Memory B cell (primary cell): ENCODE data around the gene CNR2.
A peak's percentile ranks its signal among the peaks of the same experiment; 100 is the strongest.

Experiments used
- ATAC-seq: fragments of 150-1000 bp; cut with Tn5 transposase; 2 replicates; pipeline ENCODE4 v1.10.0; 2021; ENCODE audit warnings: low read depth, mild to moderate bottlenecking, moderate library complexity
- DNase-seq, 2 donors: peaks; one replicate each; pipeline ENCODE4 v3.0.0; 2022; ENCODE audit warnings: low spot score in 2 of 2
- H3K27ac Mint-ChIP-seq: one replicate; pipeline ENCODE4 v1.8.0; 2022; ENCODE audit warnings: mild to moderate bottlenecking, moderate library complexity, mixed read lengths
- H3K27me3 Mint-ChIP-seq: one replicate; pipeline ENCODE4 v1.8.0; 2022; ENCODE audit warnings: mixed read lengths
- H3K36me3 Mint-ChIP-seq: one replicate; pipeline ENCODE4 v1.8.0; 2022; ENCODE audit warnings: mild to moderate bottlenecking, mixed read lengths
- H3K4me1 Mint-ChIP-seq: one replicate; pipeline ENCODE4 v1.8.0; 2022; ENCODE audit warnings: mixed read lengths
- H3K4me3 Mint-ChIP-seq: one replicate; pipeline ENCODE4 v1.8.0; 2022; ENCODE audit warnings: mild to moderate bottlenecking, moderate library complexity, mixed read lengths
- H3K9me3 Mint-ChIP-seq: one replicate; pipeline ENCODE4 v1.8.0; 2022; ENCODE audit warnings: mixed read lengths

Gene CNR2

DNA sequence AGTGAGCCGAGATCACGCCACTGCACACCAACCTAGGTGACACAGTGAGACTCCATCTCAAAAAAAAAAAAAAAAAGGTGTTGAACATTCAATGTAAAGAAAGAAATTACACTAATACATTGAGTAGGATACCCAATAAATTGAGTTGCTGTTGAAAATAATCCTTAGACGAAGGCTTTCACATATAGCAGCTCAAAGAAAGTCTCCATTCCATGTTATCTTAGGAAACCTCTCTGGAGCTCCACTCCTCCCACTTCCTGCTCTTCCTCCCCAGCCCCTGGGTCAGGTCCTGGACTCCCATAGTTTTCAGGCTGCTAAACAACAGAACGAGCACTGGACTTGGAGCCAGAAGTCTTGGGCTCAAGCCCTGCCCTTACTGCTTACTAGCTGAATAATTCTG lies 15.6 kb upstream of the CNR2 start:
- H3K4me1 Mint-ChIP-seq = peaks cover 17% of the 10 kb centered on the region
- no peaks in the 10 kb centered on the region for H3K27me3 Mint-ChIP-seq
- no peak overlapping the region for H3K27ac Mint-ChIP-seq
- ATAC-seq (no peak), DNase-seq (no peak)
- H3K9me3 Mint-ChIP-seq = no peaks in the 10 kb centered on the region
- no peak overlapping the region for H3K4me3 Mint-ChIP-seq
- H3K36me3 Mint-ChIP-seq = no peaks in the 10 kb centered on the region

DNA sequence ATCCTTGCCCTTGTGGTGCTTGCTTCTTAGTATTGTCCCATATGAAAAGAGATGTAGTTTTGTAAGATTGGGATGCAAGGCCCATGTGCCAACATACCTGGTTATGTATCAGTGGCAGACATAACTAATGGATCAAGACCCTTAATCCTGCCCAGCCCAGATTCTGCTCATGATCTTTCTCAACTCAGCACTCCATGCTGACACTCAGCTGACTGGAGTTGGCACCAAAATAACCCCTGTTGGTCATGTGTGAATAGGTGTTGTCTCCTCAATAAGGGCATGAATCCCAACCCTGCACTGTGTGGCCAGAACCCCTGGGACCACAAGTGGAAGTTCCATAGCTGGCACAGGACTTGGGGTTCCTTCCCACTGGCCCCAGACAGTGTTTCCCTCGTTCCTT lies 13.9 kb upstream of the CNR2 start:
- no peak overlapping the region for H3K4me3 Mint-ChIP-seq
- DNase-seq (no peak), ATAC-seq (no peak)
- no peak overlapping the region for H3K27ac Mint-ChIP-seq
- no peaks in the 10 kb centered on the region for H3K27me3 Mint-ChIP-seq
- no peaks in the 10 kb centered on the region for H3K9me3 Mint-ChIP-seq
- H3K36me3 Mint-ChIP-seq = no peaks in the 10 kb centered on the region
- peaks cover 11% of the 10 kb centered on the region for H3K4me1 Mint-ChIP-seq

DNA sequence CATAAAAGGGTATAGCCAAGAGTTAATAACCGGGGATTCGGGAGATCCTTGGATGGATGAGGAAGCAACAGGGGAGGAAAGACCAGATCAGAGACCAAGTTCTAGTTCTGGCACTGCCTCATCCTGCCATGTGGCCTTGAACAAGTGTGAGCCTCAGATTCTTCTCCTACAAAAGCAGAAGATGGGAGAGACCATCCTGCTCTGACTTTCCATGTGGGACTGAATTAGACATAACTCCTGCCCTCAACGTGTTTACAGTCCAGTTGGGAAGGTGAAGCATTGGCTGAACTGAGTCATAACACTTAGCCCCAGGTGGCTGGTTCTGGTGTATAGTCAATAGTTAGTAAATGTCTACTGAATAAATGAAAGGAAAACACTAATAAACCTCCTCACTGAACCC lies 12.1 kb upstream of the CNR2 start:
- Mint-ChIP-seq H3K4me3 (no peak overlapping the region), H3K36me3 (no peaks in the 10 kb centered on the region), H3K9me3 (no peaks in the 10 kb centered on the region), H3K27me3 (no peaks in the 10 kb centered on the region), H3K4me1 (no peaks in the 10 kb centered on the region), H3K27ac (no peak overlapping the region)
- DNase-seq (no peak), ATAC-seq (no peak)

DNA sequence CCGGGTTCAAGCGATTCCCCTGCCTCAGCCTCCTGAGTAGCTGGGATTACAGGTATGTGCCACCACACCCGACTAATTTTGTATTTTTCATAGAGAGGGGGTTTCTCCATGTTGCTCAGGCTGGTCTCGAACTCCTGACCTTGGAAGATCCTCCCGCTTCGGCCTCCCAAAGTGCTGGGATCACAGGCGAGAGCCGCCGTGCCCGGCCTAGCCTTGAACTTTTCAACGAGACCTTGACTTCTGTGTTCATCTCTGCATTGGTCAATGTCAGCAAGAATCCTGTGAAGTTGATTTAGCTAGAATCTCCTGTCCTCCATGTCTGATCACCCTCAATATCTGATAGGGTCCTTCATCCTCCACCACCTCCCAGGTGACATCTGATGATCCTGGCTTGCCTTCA lies 11.4 kb upstream of the CNR2 start:
- Mint-ChIP-seq H3K4me1 (peaks cover 2% of the 10 kb centered on the region), H3K9me3 (no peaks in the 10 kb centered on the region), H3K27me3 (no peaks in the 10 kb centered on the region), H3K36me3 (no peaks in the 10 kb centered on the region), H3K4me3 (no peak overlapping the region), H3K27ac (no peak overlapping the region)
- ATAC-seq (no peak), DNase-seq (no peak)

DNA sequence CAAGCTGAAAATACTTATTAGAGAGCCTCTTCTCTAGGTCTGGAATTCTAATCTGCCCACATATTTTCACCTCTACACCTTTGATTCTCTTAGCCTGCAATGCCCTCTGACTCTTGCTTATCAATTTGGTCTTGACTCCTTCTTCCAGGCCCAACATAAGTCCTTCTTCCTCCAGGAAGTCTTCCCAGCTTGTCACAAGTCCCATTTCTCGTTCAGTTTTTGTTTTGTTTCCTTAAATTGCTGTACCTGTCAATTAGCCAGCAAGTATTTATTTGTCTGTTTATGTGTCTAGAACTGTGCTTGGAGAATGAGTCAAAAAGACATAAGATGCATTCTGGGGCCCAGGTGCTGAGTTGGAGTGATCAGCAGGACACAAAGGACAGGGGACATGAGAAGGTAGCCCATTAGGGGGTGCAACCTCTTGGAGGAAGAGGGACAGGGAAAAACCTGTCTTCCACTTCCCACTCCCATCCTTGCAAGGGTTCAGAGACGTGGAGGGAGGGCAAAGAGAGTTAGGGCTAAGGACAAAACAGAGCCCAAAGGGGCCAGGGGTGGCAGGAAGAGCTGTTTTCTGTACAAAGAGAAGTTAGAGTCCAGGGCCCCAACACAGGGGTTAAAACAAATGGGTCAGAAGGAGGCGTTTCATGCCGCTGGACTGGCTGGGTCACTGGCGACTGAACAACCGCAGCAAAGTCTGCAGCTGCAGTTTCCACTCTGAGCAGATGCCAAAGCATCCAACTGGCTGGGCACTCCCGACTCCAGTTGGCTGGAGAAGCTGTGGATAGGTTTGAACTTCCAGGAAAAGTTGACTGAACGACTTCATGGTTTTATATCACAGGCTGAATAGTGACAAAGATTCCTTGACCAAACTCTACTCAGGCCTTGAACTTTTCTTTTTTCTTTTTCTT lies 10.7 kb upstream of the CNR2 start:
- Mint-ChIP-seq H3K27me3 (no peaks in the 10 kb centered on the region), H3K36me3 (no peaks in the 10 kb centered on the region), H3K4me1 (peaks cover 2% of the 10 kb centered on the region), H3K4me3 (no peak overlapping the region), H3K9me3 (no peaks in the 10 kb centered on the region), H3K27ac (peak overlapping the region; percentile 22)
- ATAC-seq (no peak), DNase-seq (no peak)

DNA sequence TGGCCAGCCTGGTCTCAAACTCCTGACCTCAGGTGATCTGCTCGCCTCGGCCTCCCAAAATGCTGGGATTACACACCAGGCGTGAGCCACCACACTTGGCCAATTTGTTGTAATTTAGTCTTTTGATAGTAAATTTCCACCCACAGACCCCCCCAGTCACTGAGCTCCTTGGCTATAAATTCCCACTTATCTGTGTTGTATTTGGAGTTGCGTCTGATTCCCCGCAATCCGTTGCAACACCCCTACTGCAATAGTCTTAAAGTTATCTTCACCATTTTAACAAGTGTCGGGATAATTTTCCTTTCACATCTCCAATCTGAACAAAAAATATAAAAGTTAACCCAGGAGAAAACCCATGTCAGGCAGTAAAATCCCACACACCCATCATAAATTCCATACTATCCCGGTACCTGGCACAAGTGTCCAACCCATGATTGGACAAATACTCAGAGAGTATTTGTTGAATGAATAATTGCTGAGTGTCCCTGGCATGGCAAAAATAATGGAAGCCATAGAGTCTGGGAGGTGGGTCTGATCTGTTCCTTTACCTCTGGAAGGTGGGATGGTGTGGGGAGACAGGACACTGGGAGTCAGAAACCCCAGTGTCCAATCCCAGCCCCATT lies 9.3 kb upstream of the CNR2 start:
- H3K36me3 Mint-ChIP-seq = no peaks in the 10 kb centered on the region
- H3K4me3 Mint-ChIP-seq = no peak overlapping the region
- no peak overlapping the region for H3K27ac Mint-ChIP-seq
- H3K4me1 Mint-ChIP-seq = peaks cover 2% of the 10 kb centered on the region
- no peaks in the 10 kb centered on the region for H3K9me3 Mint-ChIP-seq
- no peak for DNase-seq
- H3K27me3 Mint-ChIP-seq = no peaks in the 10 kb centered on the region
- ATAC-seq = no peak

DNA sequence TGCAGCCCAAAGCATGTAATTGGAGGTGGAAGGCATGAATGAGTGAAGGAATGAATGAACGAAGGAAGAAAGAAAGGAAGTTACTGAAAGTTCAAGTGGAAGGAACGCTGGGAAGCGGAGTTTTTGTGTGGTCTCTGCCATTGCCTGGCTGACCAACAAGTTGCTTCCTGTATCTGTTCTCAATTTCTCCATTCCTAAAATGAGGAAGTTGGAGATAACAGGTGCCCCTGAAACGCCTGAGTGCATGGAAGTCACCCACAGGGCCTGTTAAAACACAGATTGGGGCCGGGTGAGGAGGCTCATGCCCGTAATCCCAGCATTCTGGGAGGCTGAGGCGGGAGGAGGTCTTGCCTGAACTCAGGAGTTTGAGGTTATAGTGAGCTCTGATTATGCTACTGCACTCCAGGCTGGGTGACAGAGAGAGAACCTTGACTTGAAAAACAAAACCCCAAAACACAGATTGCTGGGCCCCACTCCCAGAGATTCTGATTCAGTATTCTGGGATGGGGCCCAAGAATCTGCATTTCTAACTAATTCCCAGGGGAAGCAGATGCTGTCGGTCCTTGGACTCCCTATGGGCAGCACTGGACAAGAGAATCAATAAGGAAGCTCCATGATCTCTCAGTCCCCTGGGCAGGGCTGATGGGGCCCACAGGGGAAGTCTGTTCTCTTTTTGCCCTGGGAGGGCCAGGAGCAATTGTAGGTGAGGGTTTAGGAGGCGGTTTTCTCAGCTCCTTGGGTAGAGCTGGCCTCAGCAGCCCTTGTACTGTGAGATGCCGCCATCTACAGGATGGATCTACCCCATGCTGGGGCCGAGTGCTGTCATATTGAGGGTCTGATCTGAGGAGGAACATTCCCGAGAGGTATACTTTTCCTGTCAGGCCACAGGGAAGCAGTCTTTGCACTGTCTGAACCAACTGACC lies 3.3 kb upstream of the CNR2 start:
- Mint-ChIP-seq H3K27ac (peak overlapping the region; percentile 69), H3K4me1 (peaks cover 30% of the 10 kb centered on the region), H3K9me3 (no peaks in the 10 kb centered on the region), H3K36me3 (peaks cover 6% of the 10 kb centered on the region), H3K27me3 (no peaks in the 10 kb centered on the region), H3K4me3 (peak overlapping the region; percentile 43)
- peak; percentile 58 to 68 for DNase-seq
- peak; percentile 66 for ATAC-seq

DNA sequence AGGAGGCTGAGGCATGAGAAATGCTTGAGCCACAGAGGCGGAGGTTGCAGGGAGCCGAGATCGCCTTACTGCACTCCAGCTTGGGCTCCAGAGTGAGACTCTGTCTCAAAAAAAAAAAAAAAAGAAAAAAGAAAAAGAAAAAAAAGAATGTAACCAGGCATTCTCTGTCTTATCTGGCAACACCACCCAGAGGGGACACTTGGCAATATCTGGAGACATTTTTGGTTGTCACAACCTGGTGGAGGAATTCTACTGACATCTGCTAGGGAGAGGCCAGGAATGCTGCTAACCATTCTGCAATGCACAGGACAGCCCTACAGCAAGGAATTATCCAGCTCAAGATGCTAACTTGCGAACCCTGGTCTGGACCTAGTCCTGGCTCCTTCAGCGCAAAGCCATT lies 2.3 kb upstream of the CNR2 start:
- ATAC-seq (no peak), DNase-seq (no peak)
- Mint-ChIP-seq H3K27me3 (no peaks in the 10 kb centered on the region), H3K9me3 (no peaks in the 10 kb centered on the region), H3K36me3 (peaks cover 12% of the 10 kb centered on the region), H3K27ac (peak overlapping the region; percentile 87), H3K4me3 (no peak overlapping the region), H3K4me1 (peaks cover 38% of the 10 kb centered on the region)

DNA sequence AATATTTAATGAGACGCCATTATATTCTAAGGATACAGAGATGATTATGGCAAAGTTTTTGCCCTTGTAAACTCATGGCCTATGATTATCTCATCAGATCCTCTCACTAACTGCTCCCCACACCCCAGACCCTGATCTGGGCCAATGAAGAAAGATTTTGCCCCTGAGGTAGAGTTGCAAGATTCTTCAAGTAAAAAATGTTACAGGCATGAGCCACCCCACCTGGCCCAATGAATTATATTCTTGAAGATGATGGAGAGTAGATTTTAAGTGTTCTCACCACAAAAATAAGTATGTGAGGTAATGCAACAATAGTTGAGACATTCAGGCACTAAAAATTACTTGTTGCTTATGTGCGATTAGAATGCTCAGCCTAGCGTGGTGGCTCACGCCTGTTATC lies 1.8 kb upstream of the CNR2 start:
- no peak for DNase-seq
- peaks cover 43% of the 10 kb centered on the region for H3K4me1 Mint-ChIP-seq
- peak overlapping the region; percentile 37 for H3K4me3 Mint-ChIP-seq
- H3K27me3 Mint-ChIP-seq = no peaks in the 10 kb centered on the region
- H3K27ac Mint-ChIP-seq = peak overlapping the region; percentile 87
- peaks cover 16% of the 10 kb centered on the region for H3K36me3 Mint-ChIP-seq
- ATAC-seq = no peak
- H3K9me3 Mint-ChIP-seq = no peaks in the 10 kb centered on the region

DNA sequence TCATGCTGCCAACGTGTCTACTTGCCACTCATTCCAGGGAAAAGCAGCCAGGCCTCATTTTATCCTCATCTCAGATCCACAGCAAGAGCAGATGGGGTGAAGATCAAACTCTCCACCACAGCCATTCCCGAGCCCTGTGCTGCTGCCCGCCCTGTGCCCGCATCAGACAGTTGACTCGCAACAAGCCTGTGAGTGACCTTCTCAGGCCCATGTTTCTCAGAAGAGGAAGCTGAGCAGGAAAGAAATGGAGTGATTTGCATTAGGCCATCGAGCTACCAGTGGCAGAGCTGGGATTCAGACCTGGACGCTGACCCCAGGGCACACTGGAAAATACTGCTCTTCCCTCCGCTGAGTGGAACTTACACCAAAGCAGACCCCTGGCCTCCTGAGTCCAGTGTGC lies 1.2 kb downstream of the CNR2 start:
- H3K4me1 Mint-ChIP-seq = peaks cover 56% of the 10 kb centered on the region
- DNase-seq (no peak), ATAC-seq (no peak)
- H3K36me3 Mint-ChIP-seq = peaks cover 17% of the 10 kb centered on the region
- peak overlapping the region; percentile 95 for H3K27ac Mint-ChIP-seq
- no peaks in the 10 kb centered on the region for H3K27me3 Mint-ChIP-seq
- H3K9me3 Mint-ChIP-seq = no peaks in the 10 kb centered on the region
- H3K4me3 Mint-ChIP-seq = peak overlapping the region; percentile 92

DNA sequence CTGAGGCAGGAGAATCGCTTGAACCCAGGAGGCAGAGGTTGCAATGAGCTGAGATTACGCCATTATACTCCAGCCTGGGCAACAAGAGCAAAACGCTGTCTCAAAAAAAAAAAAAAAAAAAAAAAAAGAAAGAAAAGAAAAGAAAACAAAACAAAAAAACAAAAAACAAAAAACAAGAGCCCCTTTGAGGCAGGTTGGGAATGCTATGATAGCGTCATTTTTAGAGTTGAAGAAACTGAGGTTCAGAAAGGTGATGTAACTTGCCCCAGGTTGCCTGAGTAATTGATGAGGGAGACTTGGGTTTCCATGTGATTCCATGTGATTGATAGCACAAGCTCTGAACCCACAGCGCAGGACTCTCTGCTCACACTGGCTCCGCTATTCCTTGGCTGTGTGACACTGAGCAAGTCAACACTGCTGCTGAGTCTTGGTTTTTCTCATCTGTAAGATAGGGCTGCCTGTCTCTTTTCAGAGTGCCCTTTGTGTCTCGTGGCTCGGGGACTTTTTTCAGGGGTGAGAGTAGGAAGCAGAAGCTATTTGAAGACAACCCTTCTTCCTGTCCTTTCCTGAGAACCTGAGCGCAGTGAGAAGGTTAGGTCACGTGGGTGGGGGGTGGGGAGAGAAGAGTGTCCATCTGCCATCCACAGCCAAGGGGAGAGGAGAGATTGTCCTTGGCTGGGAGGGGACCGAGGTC lies 2.5 kb downstream of the CNR2 start:
- ATAC-seq (peak; percentile 44), DNase-seq (peak in 1 of 2 donors; percentile 49)
- Mint-ChIP-seq H3K9me3 (no peaks in the 10 kb centered on the region), H3K4me3 (peak overlapping the region; percentile 92), H3K4me1 (peaks cover 55% of the 10 kb centered on the region), H3K36me3 (peaks cover 21% of the 10 kb centered on the region), H3K27me3 (no peaks in the 10 kb centered on the region), H3K27ac (peak overlapping the region; percentile 95)

DNA sequence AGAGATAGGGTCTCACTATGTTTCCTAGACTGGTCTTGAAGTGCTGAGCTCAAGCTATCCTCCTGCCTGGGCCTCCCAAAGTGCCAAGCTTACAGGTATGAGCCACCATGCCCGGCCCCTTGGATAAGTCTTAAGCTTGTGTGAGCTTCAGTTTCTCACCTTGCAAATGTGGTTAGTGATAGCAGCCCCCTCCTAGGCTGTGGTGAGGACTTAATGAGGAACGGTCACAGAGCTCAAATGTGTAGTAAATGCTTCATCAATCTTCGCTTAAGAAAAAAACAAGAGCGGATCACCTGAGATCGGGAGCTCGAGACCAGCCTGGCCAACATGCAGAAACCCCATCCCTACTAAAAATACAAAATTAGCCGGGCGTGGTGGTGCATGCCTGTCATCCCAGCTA lies 3.0 kb downstream of the CNR2 start:
- Mint-ChIP-seq H3K27ac (peak overlapping the region; percentile 95), H3K4me1 (peaks cover 57% of the 10 kb centered on the region), H3K9me3 (no peaks in the 10 kb centered on the region), H3K4me3 (peak overlapping the region; percentile 92), H3K27me3 (no peaks in the 10 kb centered on the region), H3K36me3 (peaks cover 23% of the 10 kb centered on the region)
- peak; percentile 5 for ATAC-seq
- DNase-seq = no peak

DNA sequence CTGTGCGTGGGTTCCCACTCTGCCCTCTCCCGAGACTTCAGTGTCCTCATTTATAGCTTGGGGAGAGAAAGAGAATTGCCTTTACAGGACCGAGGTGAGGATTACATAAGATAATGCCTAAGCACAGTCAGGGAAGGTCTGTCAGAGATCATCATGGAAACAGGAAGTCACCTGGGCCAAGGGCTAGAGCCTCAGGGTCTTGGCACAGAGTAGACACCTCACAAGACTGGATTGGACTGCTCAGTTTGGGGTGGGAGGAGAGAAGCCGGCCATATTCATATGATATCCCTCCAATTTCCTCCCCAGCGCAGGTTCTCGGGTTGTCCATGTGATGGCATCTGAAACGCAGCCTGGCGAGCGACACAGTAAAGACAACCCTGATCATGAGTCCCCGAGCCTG lies 3.8 kb downstream of the CNR2 start:
- peak; percentile 8 for ATAC-seq
- Mint-ChIP-seq H3K27ac (peak overlapping the region; percentile 95), H3K4me3 (peak overlapping the region; percentile 92)

More for the DNA sequence above, 3.8 kb downstream of the CNR2 start:
- peaks cover 60% of the 10 kb centered on the region for H3K4me1 Mint-ChIP-seq
- DNase-seq = no peak
- peaks cover 25% of the 10 kb centered on the region for H3K36me3 Mint-ChIP-seq
- no peaks in the 10 kb centered on the region for H3K27me3 Mint-ChIP-seq
- H3K9me3 Mint-ChIP-seq = no peaks in the 10 kb centered on the region
